ENCODE measurements around the gene EXOC6. TPM values are rescaled to one million over a fixed set of nuclear protein-coding genes. Genes with fewer than 3 reads are reported as not detected.

EXOC6 gene
- total and polyA plus RNA-seq, 2 of the 13 experiments (the other 11 are each of a cell fraction or from before 2014, with no cell fraction given): 22.2 to 29.2 TPM

GRCh38 chr10:92903633-92904032, 55.3 kb downstream of the EXOC6 start (continued):
- TF ChIP-seq, protein P1, sequence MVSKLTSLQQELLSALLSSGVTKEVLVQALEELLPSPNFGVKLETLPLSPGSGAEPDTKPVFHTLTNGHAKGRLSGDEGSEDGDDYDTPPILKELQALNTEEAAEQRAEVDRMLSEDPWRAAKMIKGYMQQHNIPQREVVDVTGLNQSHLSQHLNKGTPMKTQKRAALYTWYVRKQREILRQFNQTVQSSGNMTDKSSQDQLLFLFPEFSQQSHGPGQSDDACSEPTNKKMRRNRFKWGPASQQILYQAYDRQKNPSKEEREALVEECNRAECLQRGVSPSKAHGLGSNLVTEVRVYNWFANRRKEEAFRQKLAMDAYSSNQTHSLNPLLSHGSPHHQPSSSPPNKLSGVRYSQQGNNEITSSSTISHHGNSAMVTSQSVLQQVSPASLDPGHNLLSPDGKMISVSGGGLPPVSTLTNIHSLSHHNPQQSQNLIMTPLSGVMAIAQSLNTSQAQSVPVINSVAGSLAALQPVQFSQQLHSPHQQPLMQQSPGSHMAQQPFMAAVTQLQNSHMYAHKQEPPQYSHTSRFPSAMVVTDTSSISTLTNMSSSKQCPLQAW (CRISPR knock-in tag; IDR thresholded peaks at IDR 0.05): no peak
- TF ChIP-seq ZNF276 (CRISPR knock-in tag; IDR thresholded peaks at IDR 0.05; ENCODE audit: low read depth): no peak
- TF ChIP-seq, protein P2, sequence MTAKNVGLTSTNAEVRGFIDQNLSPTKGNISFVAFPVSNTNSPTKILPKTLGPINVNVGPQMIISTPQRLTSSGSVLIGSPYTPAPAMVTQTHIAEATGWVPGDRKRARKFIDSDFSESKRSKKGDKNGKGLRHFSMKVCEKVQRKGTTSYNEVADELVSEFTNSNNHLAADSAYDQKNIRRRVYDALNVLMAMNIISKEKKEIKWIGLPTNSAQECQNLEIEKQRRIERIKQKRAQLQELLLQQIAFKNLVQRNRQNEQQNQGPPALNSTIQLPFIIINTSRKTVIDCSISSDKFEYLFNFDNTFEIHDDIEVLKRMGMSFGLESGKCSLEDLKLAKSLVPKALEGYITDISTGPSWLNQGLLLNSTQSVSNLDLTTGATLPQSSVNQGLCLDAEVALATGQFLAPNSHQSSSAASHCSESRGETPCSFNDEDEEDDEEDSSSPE (CRISPR knock-in tag; IDR thresholded peaks at IDR 0.05): no peak
- no peak for TF ChIP-seq ZBTB21 (CRISPR knock-in tag; IDR thresholded peaks at IDR 0.05)
- no peak for TF ChIP-seq MEIS2 (CRISPR knock-in tag; IDR thresholded peaks at IDR 0.05)
- TF ChIP-seq SCMH1 (CRISPR knock-in tag; IDR thresholded peaks at IDR 0.05; ENCODE audit: borderline replicate concordance): no peak
- no peak for TF ChIP-seq CBFB (CRISPR knock-in tag; IDR thresholded peaks at IDR 0.05)
- no peak for TF ChIP-seq MBD4 (IDR thresholded peaks at IDR 0.05; ENCODE audit: borderline replicate concordance, low read length)
- TF ChIP-seq ZNF678 (CRISPR knock-in tag; IDR thresholded peaks at IDR 0.05): no peak
- no peak for TF ChIP-seq CHCHD3 (CRISPR knock-in tag; IDR thresholded peaks at IDR 0.05)
- TF ChIP-seq, protein P3, sequence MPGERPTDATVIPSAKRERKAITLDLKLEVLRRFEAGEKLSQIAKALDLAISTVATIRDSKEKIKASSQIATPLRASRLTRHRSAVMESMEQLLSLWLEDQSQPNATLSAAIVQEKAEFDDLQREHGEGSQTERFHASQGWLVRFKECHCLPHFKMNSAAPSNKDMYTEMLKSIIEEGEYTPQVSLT (CRISPR knock-in tag; IDR thresholded peaks at IDR 0.05; ENCODE audit: borderline replicate concordance, low read depth): no peak
- no peak for TF ChIP-seq U2AF2 (IDR thresholded peaks at IDR 0.05; ENCODE audit: low read depth, low read length)
- TF ChIP-seq JARID2 (CRISPR knock-in tag; IDR thresholded peaks at IDR 0.05; ENCODE audit: insufficient replicate concordance): no peak
- no peak for TF ChIP-seq ZNF274 (CRISPR knock-in tag; IDR thresholded peaks at IDR 0.05)
- TF ChIP-seq SIN3A (IDR thresholded peaks at IDR 0.05; ENCODE audit: borderline replicate concordance, low read depth, low read length): no peak
- TF ChIP-seq CCDC6 (CRISPR knock-in tag; IDR thresholded peaks at IDR 0.05): no peak
- no peak for TF ChIP-seq ZNF737 (CRISPR knock-in tag; IDR thresholded peaks at IDR 0.05; ENCODE audit: borderline replicate concordance)
- TF ChIP-seq GABPA (IDR thresholded peaks at IDR 0.05; ENCODE audit: low read depth, low read length): no peak
- no peak for TF ChIP-seq GABPA (CRISPR knock-in tag; IDR thresholded peaks at IDR 0.05; ENCODE audit: low read depth)
- TF ChIP-seq ZNF562 (CRISPR knock-in tag; IDR thresholded peaks at IDR 0.05; ENCODE audit: borderline replicate concordance): no peak
- no peak for TF ChIP-seq STAT5B (CRISPR knock-in tag; IDR thresholded peaks at IDR 0.05)
- TF ChIP-seq, protein P4, sequence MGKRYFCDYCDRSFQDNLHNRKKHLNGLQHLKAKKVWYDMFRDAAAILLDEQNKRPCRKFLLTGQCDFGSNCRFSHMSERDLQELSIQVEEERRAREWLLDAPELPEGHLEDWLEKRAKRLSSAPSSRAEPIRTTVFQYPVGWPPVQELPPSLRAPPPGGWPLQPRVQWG (CRISPR knock-in tag; IDR thresholded peaks at IDR 0.05; ENCODE audit: borderline replicate concordance, low read depth): no peak
- no peak for TF ChIP-seq GMEB1 (CRISPR knock-in tag; IDR thresholded peaks at IDR 0.05; ENCODE audit: borderline replicate concordance)
- no peak for TF ChIP-seq ZNF510 (CRISPR knock-in tag; IDR thresholded peaks at IDR 0.05; ENCODE audit: low read depth)
- peak; percentile 52; the same call in 1 of the 2 replicates for TF ChIP-seq FOXA3 (CRISPR knock-in tag; IDR thresholded peaks at IDR 0.05)
- no peak for TF ChIP-seq ZSCAN9 (CRISPR knock-in tag; IDR thresholded peaks at IDR 0.05; ENCODE audit: borderline replicate concordance)
